ENCODE results near the gene OSBPL8. TPM values are rescaled to one million over a fixed set of nuclear protein-coding genes. Genes with fewer than 3 reads are reported as not detected.
A peak's percentile ranks its signal among the peaks of the same experiment; 100 is the strongest.

The OSBPL8 gene
- total RNA-seq, 1 experiment from 2014 or later = 81.7 TPM

GRCh38 chr12:76559400-76560085, at the start of gene OSBPL8 (continued):
- TF ChIP-seq, protein P1, sequence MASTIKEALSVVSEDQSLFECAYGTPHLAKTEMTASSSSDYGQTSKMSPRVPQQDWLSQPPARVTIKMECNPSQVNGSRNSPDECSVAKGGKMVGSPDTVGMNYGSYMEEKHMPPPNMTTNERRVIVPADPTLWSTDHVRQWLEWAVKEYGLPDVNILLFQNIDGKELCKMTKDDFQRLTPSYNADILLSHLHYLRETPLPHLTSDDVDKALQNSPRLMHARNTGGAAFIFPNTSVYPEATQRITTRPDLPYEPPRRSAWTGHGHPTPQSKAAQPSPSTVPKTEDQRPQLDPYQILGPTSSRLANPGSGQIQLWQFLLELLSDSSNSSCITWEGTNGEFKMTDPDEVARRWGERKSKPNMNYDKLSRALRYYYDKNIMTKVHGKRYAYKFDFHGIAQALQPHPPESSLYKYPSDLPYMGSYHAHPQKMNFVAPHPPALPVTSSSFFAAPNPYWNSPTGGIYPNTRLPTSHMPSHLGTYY (CRISPR knock-in tag; IDR thresholded peaks at IDR 0.05) = no peak
- TF ChIP-seq FOXK1 (CRISPR knock-in tag; IDR thresholded peaks at IDR 0.05) (peak; percentile 86), CTCF (IDR thresholded peaks at IDR 0.05) (no peak), ZNF396 (CRISPR knock-in tag; IDR thresholded peaks at IDR 0.05; ENCODE audit: borderline replicate concordance) (no peak), HMGXB4 (CRISPR knock-in tag; IDR thresholded peaks at IDR 0.05) (peak; percentile 86; the same call in 1 of the 2 replicates), ZNF232 (CRISPR knock-in tag; IDR thresholded peaks at IDR 0.05) (peak; percentile 83), ZNF416 (CRISPR knock-in tag; IDR thresholded peaks at IDR 0.05) (no peak), TEAD4 (CRISPR knock-in tag; IDR thresholded peaks at IDR 0.05) (no peak), ZNF121 (CRISPR knock-in tag; IDR thresholded peaks at IDR 0.05) (peak; percentile 63; the same call in 1 of the 2 replicates), MXD4 (CRISPR knock-in tag; IDR thresholded peaks at IDR 0.05; ENCODE audit: borderline replicate concordance) (no peak), OVOL2 (CRISPR knock-in tag; IDR thresholded peaks at IDR 0.05; ENCODE audit: borderline replicate concordance) (no peak), CREB1 (CRISPR knock-in tag; IDR thresholded peaks at IDR 0.05) (0 out of 2 replicates have a peak, but pooled peaks have one; percentile 15), JAZF1 (CRISPR knock-in tag; IDR thresholded peaks at IDR 0.05) (no peak), ZSCAN18 (CRISPR knock-in tag; IDR thresholded peaks at IDR 0.05) (no peak), HMGA2 (CRISPR knock-in tag; IDR thresholded peaks at IDR 0.05) (no peak), GABPB1 (CRISPR knock-in tag; IDR thresholded peaks at IDR 0.05) (peak; percentile 52; the same call in 1 of the 2 replicates), NR1H2 (CRISPR knock-in tag; IDR thresholded peaks at IDR 0.05) (no peak)
- TF ChIP-seq, protein P2, sequence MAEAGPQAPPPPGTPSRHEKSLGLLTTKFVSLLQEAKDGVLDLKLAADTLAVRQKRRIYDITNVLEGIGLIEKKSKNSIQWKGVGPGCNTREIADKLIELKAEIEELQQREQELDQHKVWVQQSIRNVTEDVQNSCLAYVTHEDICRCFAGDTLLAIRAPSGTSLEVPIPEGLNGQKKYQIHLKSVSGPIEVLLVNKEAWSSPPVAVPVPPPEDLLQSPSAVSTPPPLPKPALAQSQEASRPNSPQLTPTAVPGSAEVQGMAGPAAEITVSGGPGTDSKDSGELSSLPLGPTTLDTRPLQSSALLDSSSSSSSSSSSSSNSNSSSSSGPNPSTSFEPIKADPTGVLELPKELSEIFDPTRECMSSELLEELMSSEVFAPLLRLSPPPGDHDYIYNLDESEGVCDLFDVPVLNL (CRISPR knock-in tag; IDR thresholded peaks at IDR 0.05; ENCODE audit: borderline replicate concordance, low read depth) = no peak
- TF ChIP-seq, protein P3, sequence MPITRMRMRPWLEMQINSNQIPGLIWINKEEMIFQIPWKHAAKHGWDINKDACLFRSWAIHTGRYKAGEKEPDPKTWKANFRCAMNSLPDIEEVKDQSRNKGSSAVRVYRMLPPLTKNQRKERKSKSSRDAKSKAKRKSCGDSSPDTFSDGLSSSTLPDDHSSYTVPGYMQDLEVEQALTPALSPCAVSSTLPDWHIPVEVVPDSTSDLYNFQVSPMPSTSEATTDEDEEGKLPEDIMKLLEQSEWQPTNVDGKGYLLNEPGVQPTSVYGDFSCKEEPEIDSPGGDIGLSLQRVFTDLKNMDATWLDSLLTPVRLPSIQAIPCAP (CRISPR knock-in tag; IDR thresholded peaks at IDR 0.05) = no peak
- TF ChIP-seq, protein P4, sequence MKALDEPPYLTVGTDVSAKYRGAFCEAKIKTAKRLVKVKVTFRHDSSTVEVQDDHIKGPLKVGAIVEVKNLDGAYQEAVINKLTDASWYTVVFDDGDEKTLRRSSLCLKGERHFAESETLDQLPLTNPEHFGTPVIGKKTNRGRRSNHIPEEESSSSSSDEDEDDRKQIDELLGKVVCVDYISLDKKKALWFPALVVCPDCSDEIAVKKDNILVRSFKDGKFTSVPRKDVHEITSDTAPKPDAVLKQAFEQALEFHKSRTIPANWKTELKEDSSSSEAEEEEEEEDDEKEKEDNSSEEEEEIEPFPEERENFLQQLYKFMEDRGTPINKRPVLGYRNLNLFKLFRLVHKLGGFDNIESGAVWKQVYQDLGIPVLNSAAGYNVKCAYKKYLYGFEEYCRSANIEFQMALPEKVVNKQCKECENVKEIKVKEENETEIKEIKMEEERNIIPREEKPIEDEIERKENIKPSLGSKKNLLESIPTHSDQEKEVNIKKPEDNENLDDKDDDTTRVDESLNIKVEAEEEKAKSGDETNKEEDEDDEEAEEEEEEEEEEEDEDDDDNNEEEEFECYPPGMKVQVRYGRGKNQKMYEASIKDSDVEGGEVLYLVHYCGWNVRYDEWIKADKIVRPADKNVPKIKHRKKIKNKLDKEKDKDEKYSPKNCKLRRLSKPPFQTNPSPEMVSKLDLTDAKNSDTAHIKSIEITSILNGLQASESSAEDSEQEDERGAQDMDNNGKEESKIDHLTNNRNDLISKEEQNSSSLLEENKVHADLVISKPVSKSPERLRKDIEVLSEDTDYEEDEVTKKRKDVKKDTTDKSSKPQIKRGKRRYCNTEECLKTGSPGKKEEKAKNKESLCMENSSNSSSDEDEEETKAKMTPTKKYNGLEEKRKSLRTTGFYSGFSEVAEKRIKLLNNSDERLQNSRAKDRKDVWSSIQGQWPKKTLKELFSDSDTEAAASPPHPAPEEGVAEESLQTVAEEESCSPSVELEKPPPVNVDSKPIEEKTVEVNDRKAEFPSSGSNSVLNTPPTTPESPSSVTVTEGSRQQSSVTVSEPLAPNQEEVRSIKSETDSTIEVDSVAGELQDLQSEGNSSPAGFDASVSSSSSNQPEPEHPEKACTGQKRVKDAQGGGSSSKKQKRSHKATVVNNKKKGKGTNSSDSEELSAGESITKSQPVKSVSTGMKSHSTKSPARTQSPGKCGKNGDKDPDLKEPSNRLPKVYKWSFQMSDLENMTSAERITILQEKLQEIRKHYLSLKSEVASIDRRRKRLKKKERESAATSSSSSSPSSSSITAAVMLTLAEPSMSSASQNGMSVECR (CRISPR knock-in tag; IDR thresholded peaks at IDR 0.05; ENCODE audit: borderline replicate concordance) = peak; percentile 86; the same call in 1 of the 2 replicates
- TF ChIP-seq, protein P5, sequence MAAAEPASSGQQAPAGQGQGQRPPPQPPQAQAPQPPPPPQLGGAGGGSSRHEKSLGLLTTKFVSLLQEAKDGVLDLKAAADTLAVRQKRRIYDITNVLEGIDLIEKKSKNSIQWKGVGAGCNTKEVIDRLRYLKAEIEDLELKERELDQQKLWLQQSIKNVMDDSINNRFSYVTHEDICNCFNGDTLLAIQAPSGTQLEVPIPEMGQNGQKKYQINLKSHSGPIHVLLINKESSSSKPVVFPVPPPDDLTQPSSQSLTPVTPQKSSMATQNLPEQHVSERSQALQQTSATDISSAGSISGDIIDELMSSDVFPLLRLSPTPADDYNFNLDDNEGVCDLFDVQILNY (CRISPR knock-in tag; IDR thresholded peaks at IDR 0.05) = no peak; the same call in 1 of the 2 replicates
- TF ChIP-seq, protein P6, sequence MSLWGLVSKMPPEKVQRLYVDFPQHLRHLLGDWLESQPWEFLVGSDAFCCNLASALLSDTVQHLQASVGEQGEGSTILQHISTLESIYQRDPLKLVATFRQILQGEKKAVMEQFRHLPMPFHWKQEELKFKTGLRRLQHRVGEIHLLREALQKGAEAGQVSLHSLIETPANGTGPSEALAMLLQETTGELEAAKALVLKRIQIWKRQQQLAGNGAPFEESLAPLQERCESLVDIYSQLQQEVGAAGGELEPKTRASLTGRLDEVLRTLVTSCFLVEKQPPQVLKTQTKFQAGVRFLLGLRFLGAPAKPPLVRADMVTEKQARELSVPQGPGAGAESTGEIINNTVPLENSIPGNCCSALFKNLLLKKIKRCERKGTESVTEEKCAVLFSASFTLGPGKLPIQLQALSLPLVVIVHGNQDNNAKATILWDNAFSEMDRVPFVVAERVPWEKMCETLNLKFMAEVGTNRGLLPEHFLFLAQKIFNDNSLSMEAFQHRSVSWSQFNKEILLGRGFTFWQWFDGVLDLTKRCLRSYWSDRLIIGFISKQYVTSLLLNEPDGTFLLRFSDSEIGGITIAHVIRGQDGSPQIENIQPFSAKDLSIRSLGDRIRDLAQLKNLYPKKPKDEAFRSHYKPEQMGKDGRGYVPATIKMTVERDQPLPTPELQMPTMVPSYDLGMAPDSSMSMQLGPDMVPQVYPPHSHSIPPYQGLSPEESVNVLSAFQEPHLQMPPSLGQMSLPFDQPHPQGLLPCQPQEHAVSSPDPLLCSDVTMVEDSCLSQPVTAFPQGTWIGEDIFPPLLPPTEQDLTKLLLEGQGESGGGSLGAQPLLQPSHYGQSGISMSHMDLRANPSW (CRISPR knock-in tag; conservative IDR thresholded peaks at IDR 0.05; ENCODE audit: low read depth) = no peak

All from WTC11 (cell line).